Keratinocyte (primary cell): Measurements from ENCODE around the gene SHROOM3.

ENCODE experiments used
- CTCF ChIP-seq, 3 experiments: IDR thresholded peaks in 1 of 3; conservative IDR thresholded peaks in 1 of 3; optimal IDR thresholded peaks in 1 of 3; 2 replicates in 2 of 3; 3 replicates in 1 of 3; pipeline versions ENCODE3 to v1.5.1; 2011; ENCODE audit warnings: low read length in 3 of 3, mild to moderate bottlenecking in 3 of 3, moderate library complexity in 2 of 3, control low read depth in 1 of 3, inconsistent platforms in 1 of 3; ENCODE audit not compliant: insufficient read depth in 2 of 3; ENCODE audit errors: extremely low read depth in 1 of 3
- EZH2 ChIP-seq: IDR thresholded peaks from one replicate; pipeline ENCODE4 v1.6.1; 2012; ENCODE audit warnings: inconsistent platforms, mild to moderate bottlenecking, low read length, moderate library complexity

DNA sequence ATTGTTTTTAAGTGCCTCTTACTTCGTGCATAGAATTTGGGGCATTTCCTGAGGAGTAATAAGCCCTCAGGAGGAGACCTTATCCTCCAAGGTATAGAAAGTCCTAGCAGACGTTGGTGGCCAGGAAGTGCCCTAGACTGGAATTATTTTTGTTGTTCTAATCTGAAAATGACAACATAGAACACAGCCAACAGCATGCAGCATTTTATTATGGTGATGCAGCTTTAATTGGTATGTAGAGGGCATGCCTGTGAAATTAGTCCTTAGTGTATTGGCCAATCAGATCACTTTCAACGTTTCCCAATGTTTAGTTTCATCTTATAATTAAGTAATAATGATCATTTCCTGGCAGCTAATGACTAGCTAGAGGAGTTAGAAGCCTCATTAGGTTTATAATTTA, 199.2 kb downstream of the SHROOM3 start:
- no peak for TF ChIP-seq CTCF (optimal IDR thresholded peaks at IDR 0.05 in 1 of 3, IDR thresholded peaks at IDR 0.05 in 1 of 3, conservative IDR thresholded peaks at IDR 0.05 in 1 of 3; ENCODE audit: extremely low read depth in 1 of 3, insufficient read depth in 2 of 3, low read length in 3 of 3)
- TF ChIP-seq EZH2: no peak
